Neural crest cell (in vitro differentiated cells): ENCODE data around the gene PRKG1. TPM values are rescaled to one million over a fixed set of nuclear protein-coding genes. Genes with fewer than 3 reads are reported as not detected.

Source experiments
- DNase-seq: peaks from one replicate; pipeline ENCODE4 v3.0.0; 2021; ENCODE audit warnings: low read depth, mixed read lengths, low spot score
- H3K27ac Mint-ChIP-seq: one replicate; pipeline ENCODE4 v1.8.0; 2021; ENCODE audit warnings: mild to moderate bottlenecking, mixed read lengths; ENCODE audit not compliant: unreplicated experiment
- H3K27me3 Mint-ChIP-seq: 2 replicates; pipeline ENCODE4 v1.8.0; 2021; ENCODE audit warnings: low read depth, mild to moderate bottlenecking, mixed read lengths
- H3K36me3 Mint-ChIP-seq: 2 replicates; pipeline ENCODE4 v1.8.0; 2021; ENCODE audit warnings: low read depth, mild to moderate bottlenecking, mixed read lengths
- H3K4me1 Mint-ChIP-seq: 2 replicates; pipeline ENCODE4 v1.8.0; 2021; ENCODE audit warnings: mixed read lengths
- H3K4me3 Mint-ChIP-seq: one replicate; pipeline ENCODE4 v1.8.0; 2021; ENCODE audit warnings: mild to moderate bottlenecking, mixed read lengths
- H3K9me3 Mint-ChIP-seq: 2 replicates; pipeline ENCODE4 v1.8.0; 2021; ENCODE audit warnings: mixed read lengths
- CTCF ChIP-seq: fragments of 200-600 bp; sonication (generic); conservative IDR thresholded peaks from 2 replicates; pipeline ENCODE4 v1.5.0; 2021; ENCODE audit warnings: antibody characterized with exemption, mild to moderate bottlenecking
- total RNA-seq: library from RNA; stranded (reverse); gene quantifications from 2 replicates; pipeline ENCODE4 v1.2.1, GENCODE V29; 2021

Gene PRKG1
- total RNA-seq, 1 donor from 2014 or later: 4.4 TPM

- Mint-ChIP-seq H3K4me3 (no peak overlapping the region), H3K9me3 (peaks cover 3% of the 10 kb centered on the region), H3K4me1 (peaks cover 20% of the 10 kb centered on the region), H3K36me3 (no peaks in the 10 kb centered on the region), H3K27ac (no peak overlapping the region), H3K27me3 (no peaks in the 10 kb centered on the region)
- no peak for TF ChIP-seq CTCF
- DNase-seq: no peak
Observed at GRCh38 chr10:51170518-51171245, 96.4 kb downstream of the PRKG1 start.

- peaks cover 20% of the 10 kb centered on the region for H3K4me1 Mint-ChIP-seq
- no peaks in the 10 kb centered on the region for H3K27me3 Mint-ChIP-seq
- peaks cover 4% of the 10 kb centered on the region for H3K9me3 Mint-ChIP-seq
- H3K4me3 Mint-ChIP-seq: no peak overlapping the region
- H3K36me3 Mint-ChIP-seq: no peaks in the 10 kb centered on the region
- no peak overlapping the region for H3K27ac Mint-ChIP-seq
- no peak for TF ChIP-seq CTCF
- no peak for DNase-seq
Observed at GRCh38 chr10:51171946-51172345, 97.7 kb downstream of the PRKG1 start.

GRCh38 chr10:51176976-51177695 lies 102.8 kb downstream of the PRKG1 start:
- Mint-ChIP-seq H3K27ac (no peak overlapping the region), H3K9me3 (peaks cover 4% of the 10 kb centered on the region), H3K4me1 (no peaks in the 10 kb centered on the region), H3K27me3 (no peaks in the 10 kb centered on the region), H3K4me3 (no peak overlapping the region), H3K36me3 (no peaks in the 10 kb centered on the region)
- no peak for DNase-seq
- no peak for TF ChIP-seq CTCF

- no peak for TF ChIP-seq CTCF
- Mint-ChIP-seq H3K36me3 (no peaks in the 10 kb centered on the region), H3K4me3 (no peak overlapping the region), H3K4me1 (no peaks in the 10 kb centered on the region), H3K9me3 (peaks cover 4% of the 10 kb centered on the region), H3K27ac (no peak overlapping the region), H3K27me3 (no peaks in the 10 kb centered on the region)
- DNase-seq: no peak
Observed at GRCh38 chr10:51178634-51179033, 104.3 kb downstream of the PRKG1 start.

- Mint-ChIP-seq H3K4me3 (no peak overlapping the region), H3K9me3 (peaks cover 4% of the 10 kb centered on the region), H3K36me3 (no peaks in the 10 kb centered on the region), H3K4me1 (no peaks in the 10 kb centered on the region), H3K27ac (no peak overlapping the region), H3K27me3 (no peaks in the 10 kb centered on the region)
- no peak for DNase-seq
- no peak for TF ChIP-seq CTCF
Observed at GRCh38 chr10:51180141-51180540, 105.9 kb downstream of the PRKG1 start.
